HL-60 (cell line): ENCODE measurements around the gene VAT1L.

ENCODE experiments used
- POLR2AphosphoS5 ChIP-seq: IDR thresholded peaks from 2 replicates; pipeline ENCODE4 v1.6.1; 2012; ENCODE audit warnings: low read depth
- TF ChIP-seq, protein P1 (sequence below): IDR thresholded peaks from one replicate; pipeline ENCODE4 v1.5.1; 2011; ENCODE audit warnings: low read length, control low read depth, inconsistent platforms; ENCODE audit not compliant: insufficient read depth

DNA sequence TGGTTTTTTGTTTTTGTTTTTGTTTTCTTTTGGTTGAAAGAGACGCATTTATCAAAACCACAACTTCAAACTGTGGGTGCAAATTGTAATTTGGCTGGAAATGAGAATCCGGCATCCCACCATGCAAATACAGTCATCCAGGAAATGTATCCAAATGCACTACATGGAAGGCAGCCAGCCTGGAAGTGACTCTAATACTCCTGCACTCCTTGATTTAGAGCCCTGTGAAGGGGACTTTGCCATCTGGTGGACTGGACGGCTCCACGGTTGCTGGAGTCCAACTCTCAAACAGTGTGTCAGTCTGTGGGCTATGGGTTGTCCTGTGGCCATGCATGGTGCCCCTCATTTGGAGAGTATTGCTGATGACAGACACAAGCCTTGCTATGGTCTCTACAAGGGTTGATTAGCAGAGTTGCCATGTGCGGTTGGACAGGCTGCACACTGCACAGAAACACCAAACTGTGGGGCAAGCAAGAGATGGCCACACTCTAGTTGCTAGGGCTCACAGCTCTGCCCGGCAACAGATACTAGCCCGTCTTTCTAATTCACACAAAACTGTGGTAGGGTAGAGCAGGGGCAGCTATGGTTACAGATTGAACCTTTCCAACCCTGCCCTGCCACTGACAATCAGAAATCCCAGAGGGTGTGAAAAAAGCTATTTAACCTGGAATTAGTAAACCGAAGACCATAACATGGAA lies 62.4 kb downstream of the VAT1L start:
- TF ChIP-seq, protein P1, sequence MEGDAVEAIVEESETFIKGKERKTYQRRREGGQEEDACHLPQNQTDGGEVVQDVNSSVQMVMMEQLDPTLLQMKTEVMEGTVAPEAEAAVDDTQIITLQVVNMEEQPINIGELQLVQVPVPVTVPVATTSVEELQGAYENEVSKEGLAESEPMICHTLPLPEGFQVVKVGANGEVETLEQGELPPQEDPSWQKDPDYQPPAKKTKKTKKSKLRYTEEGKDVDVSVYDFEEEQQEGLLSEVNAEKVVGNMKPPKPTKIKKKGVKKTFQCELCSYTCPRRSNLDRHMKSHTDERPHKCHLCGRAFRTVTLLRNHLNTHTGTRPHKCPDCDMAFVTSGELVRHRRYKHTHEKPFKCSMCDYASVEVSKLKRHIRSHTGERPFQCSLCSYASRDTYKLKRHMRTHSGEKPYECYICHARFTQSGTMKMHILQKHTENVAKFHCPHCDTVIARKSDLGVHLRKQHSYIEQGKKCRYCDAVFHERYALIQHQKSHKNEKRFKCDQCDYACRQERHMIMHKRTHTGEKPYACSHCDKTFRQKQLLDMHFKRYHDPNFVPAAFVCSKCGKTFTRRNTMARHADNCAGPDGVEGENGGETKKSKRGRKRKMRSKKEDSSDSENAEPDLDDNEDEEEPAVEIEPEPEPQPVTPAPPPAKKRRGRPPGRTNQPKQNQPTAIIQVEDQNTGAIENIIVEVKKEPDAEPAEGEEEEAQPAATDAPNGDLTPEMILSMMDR, result no peak
- no peak for TF ChIP-seq POLR2AphosphoS5
